Measurements from ENCODE around the gene ANKRD13A. TPM values are rescaled to one million over a fixed set of nuclear protein-coding genes. Genes with fewer than 3 reads are reported as not detected.

ANKRD13A gene
- total and polyA plus RNA-seq, 2 of the 13 experiments (the other 11 are each of a cell fraction or from before 2014, with no cell fraction given): 34.1 to 41.6 TPM

- TF ChIP-seq AFF4 (CRISPR knock-in tag; IDR thresholded peaks at IDR 0.05) (no peak), NR1H2 (CRISPR knock-in tag; IDR thresholded peaks at IDR 0.05; ENCODE audit: borderline replicate concordance, low read depth) (no peak), HNRNPL (IDR thresholded peaks at IDR 0.05; ENCODE audit: low read depth, low read length) (no peak), IKZF1 (IDR thresholded peaks at IDR 0.05) (no peak), SCMH1 (CRISPR knock-in tag; IDR thresholded peaks at IDR 0.05; ENCODE audit: borderline replicate concordance) (no peak), ELF1 (CRISPR knock-in tag; IDR thresholded peaks at IDR 0.05) (peak; percentile 80), TOPORS (CRISPR knock-in tag; IDR thresholded peaks at IDR 0.05) (peak; percentile 79; the same call in 1 of the 2 replicates), AGO1 (IDR thresholded peaks at IDR 0.05; ENCODE audit: low read depth, low read length, poor library complexity, severe bottlenecking) (no peak), RAD21 (CRISPR knock-in tag; IDR thresholded peaks at IDR 0.05) (no peak; the same call in 1 of the 2 replicates)
- TF ChIP-seq, protein P1, sequence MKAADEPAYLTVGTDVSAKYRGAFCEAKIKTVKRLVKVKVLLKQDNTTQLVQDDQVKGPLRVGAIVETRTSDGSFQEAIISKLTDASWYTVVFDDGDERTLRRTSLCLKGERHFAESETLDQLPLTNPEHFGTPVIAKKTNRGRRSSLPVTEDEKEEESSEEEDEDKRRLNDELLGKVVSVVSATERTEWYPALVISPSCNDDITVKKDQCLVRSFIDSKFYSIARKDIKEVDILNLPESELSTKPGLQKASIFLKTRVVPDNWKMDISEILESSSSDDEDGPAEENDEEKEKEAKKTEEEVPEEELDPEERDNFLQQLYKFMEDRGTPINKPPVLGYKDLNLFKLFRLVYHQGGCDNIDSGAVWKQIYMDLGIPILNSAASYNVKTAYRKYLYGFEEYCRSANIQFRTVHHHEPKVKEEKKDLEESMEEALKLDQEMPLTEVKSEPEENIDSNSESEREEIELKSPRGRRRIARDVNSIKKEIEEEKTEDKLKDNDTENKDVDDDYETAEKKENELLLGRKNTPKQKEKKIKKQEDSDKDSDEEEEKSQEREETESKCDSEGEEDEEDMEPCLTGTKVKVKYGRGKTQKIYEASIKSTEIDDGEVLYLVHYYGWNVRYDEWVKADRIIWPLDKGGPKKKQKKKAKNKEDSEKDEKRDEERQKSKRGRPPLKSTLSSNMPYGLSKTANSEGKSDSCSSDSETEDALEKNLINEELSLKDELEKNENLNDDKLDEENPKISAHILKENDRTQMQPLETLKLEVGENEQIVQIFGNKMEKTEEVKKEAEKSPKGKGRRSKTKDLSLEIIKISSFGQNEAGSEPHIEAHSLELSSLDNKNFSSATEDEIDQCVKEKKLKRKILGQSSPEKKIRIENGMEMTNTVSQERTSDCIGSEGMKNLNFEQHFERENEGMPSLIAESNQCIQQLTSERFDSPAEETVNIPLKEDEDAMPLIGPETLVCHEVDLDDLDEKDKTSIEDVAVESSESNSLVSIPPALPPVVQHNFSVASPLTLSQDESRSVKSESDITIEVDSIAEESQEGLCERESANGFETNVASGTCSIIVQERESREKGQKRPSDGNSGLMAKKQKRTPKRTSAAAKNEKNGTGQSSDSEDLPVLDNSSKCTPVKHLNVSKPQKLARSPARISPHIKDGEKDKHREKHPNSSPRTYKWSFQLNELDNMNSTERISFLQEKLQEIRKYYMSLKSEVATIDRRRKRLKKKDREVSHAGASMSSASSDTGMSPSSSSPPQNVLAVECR (CRISPR knock-in tag; IDR thresholded peaks at IDR 0.05; ENCODE audit: borderline replicate concordance): peak; percentile 63; the same call in 1 of the 2 replicates
- TF ChIP-seq, protein P2, sequence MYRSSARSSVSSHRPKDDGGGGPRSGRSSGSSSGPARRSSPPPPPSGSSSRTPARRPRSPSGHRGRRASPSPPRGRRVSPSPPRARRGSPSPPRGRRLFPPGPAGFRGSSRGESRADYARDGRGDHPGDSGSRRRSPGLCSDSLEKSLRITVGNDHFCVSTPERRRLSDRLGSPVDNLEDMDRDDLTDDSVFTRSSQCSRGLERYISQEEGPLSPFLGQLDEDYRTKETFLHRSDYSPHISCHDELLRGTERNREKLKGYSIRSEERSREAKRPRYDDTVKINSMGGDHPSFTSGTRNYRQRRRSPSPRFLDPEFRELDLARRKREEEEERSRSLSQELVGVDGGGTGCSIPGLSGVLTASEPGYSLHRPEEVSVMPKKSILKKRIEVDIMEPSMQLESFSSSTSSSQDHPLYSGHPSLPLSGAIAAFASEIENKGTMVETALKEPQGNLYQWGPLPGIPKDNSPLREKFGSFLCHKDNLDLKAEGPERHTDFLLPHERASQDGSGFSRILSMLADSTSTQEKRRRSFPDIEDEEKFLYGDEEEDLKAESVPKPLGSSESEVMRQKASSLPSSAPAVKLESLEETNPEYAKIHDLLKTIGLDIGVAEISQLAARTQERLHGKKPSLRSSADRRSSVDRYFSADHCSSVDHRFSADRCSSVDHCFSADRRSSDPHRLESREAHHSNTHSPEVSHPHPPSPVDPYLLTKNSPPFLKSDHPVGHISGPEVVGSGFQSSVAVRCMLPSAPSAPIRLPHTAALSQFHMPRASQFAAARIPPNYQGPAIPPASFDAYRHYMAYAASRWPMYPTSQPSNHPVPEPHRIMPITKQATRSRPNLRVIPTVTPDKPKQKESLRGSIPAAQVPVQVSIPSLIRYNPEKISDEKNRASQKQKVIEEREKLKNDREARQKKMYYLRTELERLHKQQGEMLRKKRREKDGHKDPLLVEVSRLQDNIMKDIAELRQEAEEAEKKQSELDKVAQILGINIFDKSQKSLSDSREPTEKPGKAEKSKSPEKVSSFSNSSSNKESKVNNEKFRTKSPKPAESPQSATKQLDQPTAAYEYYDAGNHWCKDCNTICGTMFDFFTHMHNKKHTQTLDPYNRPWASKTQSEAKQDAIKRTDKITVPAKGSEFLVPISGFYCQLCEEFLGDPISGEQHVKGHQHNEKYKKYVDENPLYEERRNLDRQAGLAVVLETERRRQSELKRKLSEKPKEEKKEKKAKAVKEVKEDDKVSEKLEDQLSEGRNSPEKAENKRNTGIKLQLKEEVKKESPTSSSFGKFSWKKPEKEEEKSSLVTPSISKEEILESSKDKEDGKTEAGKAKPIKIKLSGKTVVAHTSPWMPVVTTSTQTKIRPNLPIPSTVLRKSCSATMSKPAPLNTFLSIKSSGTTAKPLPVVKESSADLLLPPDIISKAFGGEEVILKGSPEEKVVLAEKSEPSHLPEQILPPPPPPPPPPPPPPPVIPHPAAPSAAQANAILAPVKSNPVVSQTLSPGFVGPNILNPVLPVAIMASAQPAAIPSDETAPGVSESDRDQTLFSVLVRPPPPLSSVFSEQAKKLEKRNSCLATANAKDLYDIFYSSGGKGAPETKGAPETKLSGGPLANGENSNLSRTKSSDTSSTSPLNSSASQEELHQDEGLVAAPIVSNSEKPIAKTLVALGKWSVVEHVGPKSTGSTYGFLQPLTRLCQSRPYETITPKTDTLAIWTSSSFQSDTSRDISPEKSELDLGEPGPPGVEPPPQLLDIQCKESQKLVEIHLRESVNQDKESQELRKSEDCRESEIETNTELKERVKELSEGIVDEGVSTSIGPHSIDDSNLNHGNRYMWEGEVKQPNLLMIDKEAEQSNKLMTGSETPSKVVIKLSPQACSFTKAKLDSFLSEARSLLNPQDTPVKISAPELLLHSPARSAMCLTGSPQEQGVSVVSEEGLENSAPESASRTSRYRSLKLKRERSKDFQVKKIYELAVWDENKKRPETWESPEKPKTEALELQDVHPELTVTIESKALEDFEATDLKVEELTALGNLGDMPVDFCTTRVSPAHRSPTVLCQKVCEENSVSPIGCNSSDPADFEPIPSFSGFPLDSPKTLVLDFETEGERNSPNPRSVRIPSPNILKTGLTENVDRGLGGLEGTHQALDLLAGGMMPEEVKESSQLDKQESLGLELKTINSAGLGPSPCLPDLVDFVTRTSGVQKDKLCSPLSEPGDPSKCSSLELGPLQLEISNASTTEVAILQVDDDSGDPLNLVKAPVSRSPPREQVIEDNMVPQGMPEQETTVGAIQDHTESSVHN (CRISPR knock-in tag; IDR thresholded peaks at IDR 0.05): no peak
These were observed 80.5 kb downstream of the ANKRD13A start (continued) for GRCh38 chr12:110079477-110080400.

Measured in HepG2 (cell line).